DOHH2 (cell line): ENCODE measurements around the gene CD9.

Experiments used
- CTCF ChIP-seq: fragments of 200-600 bp; sonication (generic); IDR thresholded peaks from one replicate; pipeline ENCODE4 v1.5.1; 2014; ENCODE audit warnings: antibody characterized with exemption, mild to moderate bottlenecking, low read depth, low read length; ENCODE audit not compliant: poor library complexity, severe bottlenecking
- EZH2phosphoT487 ChIP-seq: fragments of 200-600 bp; sonication (generic); IDR thresholded peaks from 2 replicates; pipeline ENCODE4 v1.6.1; 2017; ENCODE audit warnings: borderline replicate concordance, mild to moderate bottlenecking, antibody characterized with exemption, low read length, moderate library complexity, mixed read lengths

GRCh38 chr12:6195665-6196535, 4.3 kb upstream of the CD9 start:
- TF ChIP-seq EZH2phosphoT487, result no peak
- TF ChIP-seq CTCF, result peak; percentile 84
